Activated CD4-positive, CD25-positive, alpha-beta regulatory T cell treated with anti-CD3 and anti-CD28 coated beads, Interleukin-2, amount 50 U/mL, for 24 hours (primary cell): Measurements from ENCODE around the gene PAPPA2.

Experiments used
- ATAC-seq, 2 donors: fragments of 150-1000 bp; cut with Tn5 transposase; one replicate each; pipeline ENCODE4 v1.10.0; 2021; ENCODE audit warnings: mild to moderate bottlenecking in 1 of 2, moderate library complexity in 1 of 2

The PAPPA2 gene

GRCh38 chr1:176775996-176776395 lies 313.0 kb downstream of the PAPPA2 start:
- no peak for ATAC-seq

DNA sequence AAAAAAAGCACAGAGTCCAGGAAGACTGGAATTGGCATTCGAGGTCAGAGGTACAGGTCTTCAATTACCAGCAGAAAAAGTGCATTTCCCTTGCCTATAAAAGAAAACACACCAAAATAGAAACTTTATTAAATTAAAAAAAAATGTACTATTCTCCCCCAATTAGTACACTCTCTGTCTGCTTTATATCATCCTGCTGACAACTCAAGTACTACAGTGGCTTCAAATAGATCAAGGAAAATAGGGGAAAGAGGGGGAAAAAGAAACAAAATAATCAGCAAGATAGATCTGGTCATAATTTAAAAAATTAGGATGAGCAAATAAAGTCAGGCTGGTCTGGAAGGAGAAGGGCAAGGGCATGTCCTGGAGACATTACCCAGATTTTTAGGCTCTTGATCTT lies 315.1 kb downstream of the PAPPA2 start:
- no peak for ATAC-seq

DNA sequence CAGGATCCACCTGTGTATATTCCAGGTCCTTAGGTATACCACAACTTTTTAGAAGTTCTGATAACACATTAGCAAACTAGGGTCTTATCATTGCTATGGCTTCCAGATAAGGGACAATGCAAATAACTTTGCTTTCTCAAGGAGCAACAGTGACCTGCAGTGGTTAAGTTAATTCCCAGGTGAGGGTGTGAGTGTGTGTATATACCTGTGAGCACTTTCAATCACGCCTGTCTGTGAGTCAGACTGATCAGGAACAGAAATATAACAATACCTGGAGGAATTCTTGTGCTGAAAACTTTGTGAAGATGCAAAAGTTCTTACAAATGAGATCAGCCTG lies 317.0 kb downstream of the PAPPA2 start:
- ATAC-seq: no peak

GRCh38 chr1:176783309-176783708 lies 320.3 kb downstream of the PAPPA2 start:
- ATAC-seq: no peak

DNA sequence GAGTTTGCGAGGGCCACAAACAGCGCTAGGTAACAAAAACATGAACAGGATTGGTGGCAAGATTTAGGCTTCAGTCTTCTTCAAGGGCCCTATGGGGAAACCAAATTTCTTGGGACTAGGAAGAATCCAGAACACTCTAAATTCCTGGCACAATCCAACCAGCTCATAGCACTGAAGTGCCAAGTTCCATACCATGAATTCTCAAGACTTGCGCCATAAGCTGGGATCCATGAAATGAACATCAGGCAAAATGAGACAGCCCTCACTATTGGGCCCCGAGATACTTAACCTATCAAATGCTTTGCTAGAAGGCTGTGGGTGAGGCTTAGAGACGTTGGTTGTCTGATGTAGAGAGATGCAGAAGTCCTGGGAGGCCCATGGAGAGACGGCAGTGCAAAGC lies 322.1 kb downstream of the PAPPA2 start:
- no peak for ATAC-seq

DNA sequence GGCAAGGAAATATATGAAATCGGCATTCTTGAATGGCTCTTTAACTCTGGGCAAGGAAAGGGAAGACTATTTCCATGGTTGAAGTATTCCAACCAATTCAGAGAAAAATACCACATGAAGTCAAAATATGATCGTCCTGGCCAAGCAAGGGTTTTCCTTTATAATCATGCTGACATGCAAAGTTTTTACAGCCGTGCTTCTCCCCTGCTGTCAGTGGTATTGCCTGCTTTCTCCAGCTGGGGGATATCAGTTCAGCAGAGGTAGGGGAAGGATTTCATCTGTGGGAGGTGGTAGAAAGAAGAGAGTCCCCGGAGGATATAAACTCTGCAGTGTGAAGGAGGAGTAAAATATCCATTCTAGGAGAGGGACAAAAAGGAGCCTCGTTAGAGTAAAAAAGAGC lies 322.8 kb downstream of the PAPPA2 start:
- ATAC-seq: no peak

DNA sequence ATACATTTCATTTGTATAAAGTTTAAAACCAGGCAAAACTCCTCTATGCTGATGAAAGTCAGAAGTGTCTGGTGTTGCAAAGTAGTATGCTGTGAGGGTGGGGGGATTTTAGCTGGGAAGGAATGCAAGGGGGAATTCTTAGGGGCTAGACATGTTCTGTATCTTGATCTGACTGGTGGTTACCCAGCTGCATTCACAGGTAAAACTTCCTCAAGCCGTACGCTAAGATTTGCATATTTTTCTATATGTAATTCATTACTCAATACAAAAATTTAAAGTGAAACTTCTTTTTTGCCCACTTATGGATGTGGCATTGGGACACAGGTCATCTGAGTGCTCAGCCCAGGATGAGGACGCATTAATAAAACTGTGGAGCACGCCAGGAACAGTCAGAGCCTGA lies 323.3 kb downstream of the PAPPA2 start:
- no peak for ATAC-seq

DNA sequence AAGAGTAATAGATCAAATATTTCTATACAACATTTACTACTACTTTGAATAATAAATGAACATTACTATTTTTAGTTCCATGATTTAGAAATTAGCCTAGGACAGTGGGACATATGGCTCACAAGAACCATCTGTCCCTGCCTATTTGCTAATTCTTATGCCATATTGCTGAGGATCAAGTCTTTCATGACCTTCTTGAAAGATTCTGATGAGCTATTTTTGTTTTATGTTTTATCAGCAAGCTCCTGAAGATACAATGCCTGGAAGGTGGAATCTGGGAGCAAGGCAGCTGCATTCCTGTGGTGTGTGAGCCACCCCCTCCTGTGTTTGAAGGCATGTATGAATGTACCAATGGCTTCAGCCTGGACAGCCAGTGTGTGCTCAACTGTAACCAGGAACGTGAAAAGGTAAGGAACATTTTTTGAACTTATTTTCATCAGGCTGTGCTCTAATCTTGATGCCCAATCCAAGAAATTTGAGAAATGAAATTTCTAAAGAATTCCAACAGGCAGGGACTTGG lies 326.7 kb downstream of the PAPPA2 start:
- ATAC-seq: no peak

DNA sequence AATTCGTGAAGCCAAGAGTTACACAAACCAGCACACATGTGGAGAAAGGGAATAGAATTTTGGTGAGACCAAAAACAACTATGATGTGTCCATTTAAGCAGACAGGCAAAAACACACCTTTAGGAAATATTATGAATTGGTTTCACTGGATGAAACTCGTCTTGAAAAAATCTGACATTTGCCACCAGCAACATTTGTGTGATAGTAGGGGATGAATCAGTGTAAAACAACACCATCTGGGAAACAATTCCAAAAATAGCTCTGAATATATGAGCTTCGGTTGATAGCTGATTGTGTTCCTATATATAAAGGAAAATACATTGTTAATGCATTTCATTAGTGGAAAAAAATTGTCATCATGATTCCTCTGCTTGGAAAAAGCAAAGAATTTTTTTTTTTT lies 327.8 kb downstream of the PAPPA2 start:
- no peak for ATAC-seq

DNA sequence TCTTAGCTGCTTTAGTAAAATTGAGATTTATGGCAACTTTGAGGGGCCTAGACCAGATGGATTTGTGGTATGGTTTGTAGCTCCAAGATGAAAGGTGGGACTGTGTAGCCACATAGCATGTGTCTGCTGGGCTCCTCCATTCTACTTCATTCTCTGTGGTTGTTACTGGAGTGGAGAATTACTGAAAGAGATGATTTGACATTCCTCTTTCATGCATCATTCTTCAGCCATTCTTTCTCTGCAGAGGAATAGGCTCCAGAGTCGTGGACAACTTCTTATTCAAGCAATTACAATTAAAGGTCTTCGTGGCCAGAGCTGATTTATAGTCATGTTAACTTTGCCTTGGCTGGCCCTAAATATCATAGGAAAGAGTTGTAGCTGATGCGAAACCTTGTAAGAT lies 328.9 kb downstream of the PAPPA2 start:
- ATAC-seq: no peak

GRCh38 chr1:176794897-176795508 lies 332.0 kb downstream of the PAPPA2 start:
- no peak for ATAC-seq

- ATAC-seq: no peak
These were observed 333.0 kb downstream of the PAPPA2 start for GRCh38 chr1:176795929-176796328.

DNA sequence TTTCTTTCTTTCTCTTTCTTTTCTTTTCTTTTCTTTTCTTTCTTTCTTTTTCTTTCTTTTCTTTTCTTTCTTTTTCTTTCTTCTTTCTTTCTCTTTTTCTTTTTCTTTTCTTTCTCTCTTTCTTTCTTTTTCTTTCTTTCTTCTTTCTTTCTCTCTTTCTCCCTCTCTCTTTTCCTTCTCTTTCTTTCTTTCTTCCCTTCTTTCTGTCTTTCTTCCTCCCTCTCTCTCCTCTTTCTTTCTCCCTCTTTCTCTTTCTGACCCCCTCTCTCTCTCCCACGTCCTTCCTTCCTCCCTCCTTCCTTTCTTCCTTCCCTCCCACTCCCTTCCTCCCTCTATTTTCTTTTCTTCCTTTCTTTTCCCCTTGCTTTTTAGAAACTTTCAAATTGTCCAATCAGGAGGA lies 333.6 kb downstream of the PAPPA2 start:
- ATAC-seq: no peak

- ATAC-seq: no peak
These were observed 336.4 kb downstream of the PAPPA2 start for GRCh38 chr1:176799327-176799726.

GRCh38 chr1:176800978-176801513 lies 338.1 kb downstream of the PAPPA2 start:
- no peak for ATAC-seq

DNA sequence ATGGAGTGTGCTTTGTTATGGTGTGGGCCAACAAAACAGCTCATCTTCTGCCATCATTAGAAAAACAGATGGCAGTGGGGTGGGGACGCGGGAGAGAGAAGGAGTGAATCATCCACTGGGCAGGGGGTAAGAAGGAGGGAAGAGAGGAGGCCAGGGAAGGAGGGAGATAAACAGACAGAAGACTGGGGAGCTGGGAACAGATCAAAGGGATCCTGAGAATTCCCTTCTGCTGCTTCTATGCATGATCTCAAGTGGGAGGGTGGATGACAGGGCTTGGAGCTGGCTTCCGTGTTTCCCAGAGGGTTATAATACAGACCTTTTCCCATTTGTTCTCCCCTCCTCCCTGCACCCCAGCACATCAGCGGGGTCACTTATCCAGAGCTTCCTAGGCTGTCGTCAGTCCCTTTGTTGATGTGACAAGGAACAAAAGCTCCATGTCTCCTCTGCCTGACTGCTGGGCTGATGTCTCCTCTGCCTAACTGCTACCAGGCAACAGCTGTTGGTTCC lies 338.6 kb downstream of the PAPPA2 start:
- no peak for ATAC-seq

DNA sequence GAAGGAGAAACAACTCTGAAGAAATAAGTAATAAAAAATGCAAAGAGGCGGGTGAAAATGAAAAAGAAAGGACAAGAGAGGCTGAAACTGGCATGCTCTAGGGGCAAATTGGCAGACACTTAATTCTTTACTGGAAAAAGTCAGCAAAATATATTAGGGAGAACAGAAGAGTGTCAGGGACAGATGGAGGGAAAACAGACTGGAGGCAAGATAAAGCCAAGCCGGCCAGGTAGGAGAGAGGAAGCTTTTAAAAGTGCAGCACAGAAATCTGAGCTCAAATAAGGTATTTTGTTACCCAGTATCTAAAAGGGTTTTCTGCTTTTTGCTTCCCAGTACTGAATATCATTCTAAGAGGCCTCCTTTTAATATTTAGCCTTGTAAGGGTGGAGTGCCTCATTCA lies 339.3 kb downstream of the PAPPA2 start:
- ATAC-seq: no peak

- ATAC-seq: no peak
These were observed 340.1 kb downstream of the PAPPA2 start for GRCh38 chr1:176803042-176803441.

- no peak for ATAC-seq
These were observed 340.6 kb downstream of the PAPPA2 start for GRCh38 chr1:176803596-176803995.

- no peak for ATAC-seq
These were observed 346.3 kb downstream of the PAPPA2 start for GRCh38 chr1:176809292-176809691.

DNA sequence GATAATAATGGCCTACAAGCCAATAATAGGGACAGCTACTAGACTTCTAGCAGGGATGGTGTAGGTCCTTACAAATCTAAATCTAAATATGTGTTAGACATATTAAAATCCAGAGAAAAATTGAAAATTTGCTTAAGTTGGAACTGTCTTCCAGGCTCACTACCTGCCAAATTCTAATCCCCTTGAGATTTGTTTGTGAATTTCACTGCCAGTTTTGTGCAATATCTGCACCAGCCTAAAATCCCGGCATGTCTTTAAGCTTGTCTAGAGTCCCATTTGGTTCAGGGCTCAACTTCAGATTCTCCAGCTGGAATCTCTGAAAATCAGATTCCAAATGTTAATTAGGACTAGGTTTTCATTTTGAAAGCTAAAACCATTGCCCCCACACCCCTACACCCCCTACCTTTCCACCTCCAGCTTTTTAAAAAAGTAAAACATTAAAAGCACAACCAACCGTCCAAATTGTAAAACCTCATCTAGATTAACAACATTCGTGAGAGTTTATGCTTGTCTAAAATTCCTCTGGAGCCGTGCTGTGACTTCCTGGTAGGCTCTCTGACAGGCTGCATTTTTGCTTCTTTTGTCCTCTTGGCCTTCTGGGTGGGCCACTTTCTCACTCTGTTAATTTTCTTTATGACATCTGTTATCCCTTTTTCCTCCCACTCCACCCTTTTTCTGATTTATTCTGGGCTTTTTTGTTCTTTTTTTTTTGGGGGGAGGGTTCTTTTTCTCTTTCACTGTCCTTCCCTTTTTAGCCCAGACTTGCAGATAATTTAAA lies 348.7 kb downstream of the PAPPA2 start:
- no peak for ATAC-seq

GRCh38 chr1:176815621-176816020 lies 352.6 kb downstream of the PAPPA2 start:
- no peak for ATAC-seq

DNA sequence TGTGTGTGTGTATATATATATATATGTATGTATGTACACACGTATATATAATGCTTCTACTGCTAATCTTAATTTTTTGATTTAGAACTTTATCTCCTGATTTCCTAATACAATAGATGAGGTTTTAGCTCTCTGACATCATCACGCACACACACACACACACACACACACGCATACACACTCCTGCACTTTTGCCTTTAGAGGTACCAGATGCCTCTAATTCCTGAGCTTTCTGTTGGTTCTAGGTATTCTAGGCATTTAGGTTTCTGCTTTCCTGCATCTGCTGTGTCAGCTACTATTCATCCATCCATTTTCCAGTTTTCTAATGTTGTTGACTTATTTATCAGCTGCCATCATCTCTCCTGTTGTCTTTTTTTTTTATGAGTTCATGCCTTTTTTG lies 353.3 kb downstream of the PAPPA2 start:
- ATAC-seq: no peak

GRCh38 chr1:176820391-176821031 lies 357.5 kb downstream of the PAPPA2 start:
- ATAC-seq: no peak
